GM18508 (cell line): Measurements from ENCODE around the gene CFAP61.

ENCODE experiments used
- ATAC-seq: cut with Tn5 transposase; IDR thresholded peaks from one replicate; pipeline ENCODE4 v1.9.1; 2021; ENCODE audit warnings: moderate number of reproducible peaks; ENCODE audit not compliant: insufficient read depth, unreplicated experiment

Gene CFAP61

GRCh38 chr20:20407891-20408805 lies 355.8 kb downstream of the CFAP61 start:
- ATAC-seq, result no peak

- no peak for ATAC-seq
Measured at GRCh38 chr20:20409331-20409730, 357.0 kb downstream of the CFAP61 start.
